SK-N-SH (cell line): ENCODE measurements around the gene ZNRF1. TPM values are rescaled to one million over a fixed set of nuclear protein-coding genes. Genes with fewer than 3 reads are reported as not detected.

Source experiments
- CTCF ChIA-PET: fragments of 300-600, 350-600 bp; formaldehyde crosslinking; extraction: SDS; loops from one replicate; lab custom pipeline; 2021; lab: Yijun Ruan, JAX
- POLR2A ChIA-PET: fragments of 350-600 bp; sonication (Branson Sonifier 250); formaldehyde crosslinking; extraction: SDS; loops from one replicate; lab custom pipeline; 2020; ENCODE audit warnings: antibody characterized with exemption, inconsistent platforms; lab: Yijun Ruan, JAX
- DNase-seq: peaks from one replicate; pipeline ENCODE4 v3.0.0; 2012
- H2AFZ ChIP-seq: fragments of 200-600 bp; sonication (generic); 2 replicates; pipeline ENCODE4 v1.8.1; 2016; ENCODE audit warnings: antibody characterized with exemption, mild to moderate bottlenecking, low read depth
- H3F3A ChIP-seq: fragments of 200-600 bp; sonication (generic); replicated peaks from 2 replicates; pipeline ENCODE3; 2016; ENCODE audit warnings: antibody characterized with exemption, mild to moderate bottlenecking; ENCODE audit not compliant: insufficient read depth
- H3K27ac ChIP-seq, 2 experiments: fragments of 200-500 bp in 1 of 2; fragments of 200-600 bp in 1 of 2; sonication (Bioruptor generic) in 1 of 2; sonication (generic), shearing (Covaris generic) in 1 of 2; 2 replicates each; pipeline versions ENCODE4 v1.5.1 to v1.6.1; 2014 to 2016; ENCODE audit warnings: low read depth in 2 of 2, inconsistent platforms in 1 of 2, low read length in 1 of 2, mild to moderate bottlenecking in 1 of 2, mixed read lengths in 1 of 2
- H3K27me3 ChIP-seq: fragments of 200-600 bp; sonication (generic), shearing (Covaris generic); 2 replicates; pipeline ENCODE4 v1.6.1; 2016; ENCODE audit warnings: mixed run types; ENCODE audit not compliant: insufficient read depth
- H3K36me3 ChIP-seq, 2 experiments: fragments of 200-500 bp in 1 of 2; fragments of 200-600 bp in 1 of 2; sonication (Bioruptor generic) in 1 of 2; sonication (generic) in 1 of 2; replicated peaks in 1 of 2; 2 replicates each; pipeline versions ENCODE3 to v1.5.1; 2014 to 2016; ENCODE audit warnings: low read length in 1 of 2, mild to moderate bottlenecking in 1 of 2; ENCODE audit not compliant: insufficient read depth in 2 of 2, control insufficient read depth in 1 of 2
- H3K4me1 ChIP-seq, 2 experiments: fragments of 200-500 bp in 1 of 2; fragments of 200-600 bp in 1 of 2; sonication (Bioruptor generic) in 1 of 2; sonication (generic), shearing (Covaris generic) in 1 of 2; 2 replicates each; pipeline versions ENCODE4 v1.5.1 to v1.6.1; 2014 to 2016; ENCODE audit warnings: low read depth in 1 of 2, low read length in 1 of 2, mixed run types in 1 of 2; ENCODE audit not compliant: insufficient read depth in 2 of 2, control insufficient read depth in 1 of 2
- H3K4me2 ChIP-seq: fragments of 200-600 bp; sonication (generic), shearing (Covaris generic); 2 replicates; pipeline ENCODE4 v1.6.1; 2017; ENCODE audit warnings: mixed run types
- H3K4me3 ChIP-seq, 2 experiments: fragments of 200-500 bp in 1 of 2; fragments of 200-600 bp in 1 of 2; sonication (Bioruptor generic) in 1 of 2; sonication (generic), shearing (Covaris generic) in 1 of 2; 2 replicates each; pipeline versions ENCODE4 v1.5.1 to v1.8.1; 2014 to 2016; ENCODE audit warnings: low read depth in 2 of 2, inconsistent platforms in 1 of 2, low read length in 1 of 2, mild to moderate bottlenecking in 1 of 2, mixed read lengths in 1 of 2, moderate library complexity in 1 of 2
- H3K79me2 ChIP-seq: fragments of 200-600 bp; sonication (generic); 2 replicates; pipeline ENCODE4 v1.8.1; 2017; ENCODE audit warnings: mild to moderate bottlenecking; ENCODE audit not compliant: insufficient read depth
- H3K9ac ChIP-seq: fragments of 200-600 bp; sonication (generic); 2 replicates; pipeline ENCODE4 v1.6.1; 2017; ENCODE audit warnings: mixed run types
- H3K9me2 ChIP-seq: fragments of 200-600 bp; sonication (generic); 2 replicates; pipeline ENCODE4 v1.6.1; 2017; ENCODE audit warnings: mixed run types
- H3K9me3 ChIP-seq: fragments of 200-600 bp; sonication (generic); 2 replicates; pipeline ENCODE4 v1.6.1; 2017; ENCODE audit warnings: mixed run types, mild to moderate bottlenecking, moderate library complexity
- H4K20me1 ChIP-seq: fragments of 200-600 bp; sonication (generic); 2 replicates; pipeline ENCODE4 v1.6.1; 2017; ENCODE audit warnings: mild to moderate bottlenecking, mixed run types; ENCODE audit not compliant: insufficient read depth
- CHD2 ChIP-seq: fragments of 150-350 bp; IDR thresholded peaks from 2 replicates; pipeline ENCODE4 v1.6.1; 2018; ENCODE audit warnings: low read length; ENCODE audit not compliant: partially characterized antibody
- CTCF ChIP-seq: fragments of 200-600 bp; sonication (generic); IDR thresholded peaks from 2 replicates; pipeline ENCODE4 v1.6.1; 2017; ENCODE audit warnings: antibody characterized with exemption, mild to moderate bottlenecking, moderate library complexity
- EP300 ChIP-seq, 2 experiments: IDR thresholded peaks; 2 replicates each; pipeline versions ENCODE4 v1.4.0 to v1.6.1; 2012; ENCODE audit warnings: borderline replicate concordance in 1 of 2, low read depth in 1 of 2, low read length in 1 of 2
- EZH2phosphoT487 ChIP-seq: fragments of 200-600 bp; sonication (generic); IDR thresholded peaks from 2 replicates; pipeline ENCODE4 v1.6.1; 2017; ENCODE audit warnings: low read depth, mixed run types, mild to moderate bottlenecking, antibody characterized with exemption, moderate library complexity, borderline replicate concordance
- FOXJ3 ChIP-seq: sonication (generic); formaldehyde crosslinking; IDR thresholded peaks from 2 replicates; pipeline ENCODE4 v1.5.1; 2020; ENCODE audit warnings: mild to moderate bottlenecking, missing genetic modification reagents
- FOXM1 ChIP-seq: IDR thresholded peaks from 2 replicates; pipeline ENCODE4 v1.4.0; 2012; ENCODE audit warnings: low read depth, mild to moderate bottlenecking
- GABPA ChIP-seq: IDR thresholded peaks from 2 replicates; pipeline ENCODE4 v1.4.0; 2012; ENCODE audit warnings: low read depth, mild to moderate bottlenecking
- GATA2 ChIP-seq: sonication (generic); formaldehyde crosslinking; IDR thresholded peaks from 2 replicates; pipeline ENCODE4 v1.5.0; 2020; ENCODE audit warnings: mild to moderate bottlenecking, missing genetic modification reagents
- JUND ChIP-seq: IDR thresholded peaks from 2 replicates; pipeline ENCODE4 v1.4.0; 2012
- MAX ChIP-seq: IDR thresholded peaks from 2 replicates; pipeline ENCODE4 v1.4.0; 2012; ENCODE audit warnings: low read depth
- NFIC ChIP-seq: IDR thresholded peaks from 2 replicates; pipeline ENCODE4 v1.4.0; 2012; ENCODE audit warnings: borderline replicate concordance
- RCOR1 ChIP-seq: fragments of 150-350 bp; IDR thresholded peaks from 2 replicates; pipeline ENCODE4 v1.6.1; 2017; ENCODE audit warnings: antibody characterized with exemption, low read length
- RFX5 ChIP-seq: IDR thresholded peaks from 2 replicates; pipeline ENCODE4 v1.6.1; 2012; ENCODE audit warnings: mild to moderate bottlenecking, improper control_type of control experiment, low read length
- RXRA ChIP-seq: IDR thresholded peaks from 2 replicates; pipeline ENCODE4 v1.4.0; 2012; ENCODE audit warnings: low read depth, mild to moderate bottlenecking, borderline replicate concordance
- SIN3A ChIP-seq: IDR thresholded peaks from 2 replicates; pipeline ENCODE4 v1.6.1; 2012; ENCODE audit warnings: low read depth, mild to moderate bottlenecking, low read length, moderate library complexity, borderline replicate concordance
- TCF12 ChIP-seq: IDR thresholded peaks from 2 replicates; pipeline ENCODE4 v1.4.0; 2012
- YY1 ChIP-seq: IDR thresholded peaks from 2 replicates; pipeline ENCODE4 v1.4.0; 2012; ENCODE audit warnings: low read depth, mild to moderate bottlenecking
- WGBS: methylation state at CpG from one replicate; pipeline ENCODE4 v1.1.6; 2017; ENCODE audit warnings: low lambda C conversion rate; 5-methylcytosine and 5-hydroxymethylcytosine counted together
- polyA plus RNA-seq, 3 experiments: library from polyadenylated mRNA; depleted of rRNA; stranded (reverse); fragments of >200 nt; gene quantifications; 2 replicates each; pipeline ENCODE4 v1.2.3, GENCODE V29; 2012
- TF ChIP-seq, protein P1 (sequence below): fragments of 150-350 bp; IDR thresholded peaks from 2 replicates; pipeline ENCODE4 v1.6.1; 2017; ENCODE audit warnings: antibody characterized with exemption, low read length, low read depth, borderline replicate concordance

ZNRF1 gene
- polyA plus RNA-seq, 1 of the 3 experiments (the other 2 are of a cell fraction): 23.7 TPM

GRCh38 chr16:75109732-75110243 lies 111.0 kb downstream of the ZNRF1 start:
- no peaks in the 10 kb centered on the region for H3K27me3 ChIP-seq
- DNase-seq: no peak
- no peak overlapping the region; a peak in 2 of 4 replicates for H3K4me3 ChIP-seq
- no peak for TF ChIP-seq JUND
- no peak for TF ChIP-seq RCOR1
- no peak for TF ChIP-seq YY1
- no peak for TF ChIP-seq GABPA
- TF ChIP-seq FOXM1: no peak
- no peak for TF ChIP-seq FOXJ3 (CRISPR knock-in tag)
- no peak for TF ChIP-seq EP300 (IDR thresholded peaks at IDR 0.05; ENCODE audit: borderline replicate concordance in 1 of 2, low read depth in 1 of 2, low read length in 1 of 2)
- TF ChIP-seq, protein P1, sequence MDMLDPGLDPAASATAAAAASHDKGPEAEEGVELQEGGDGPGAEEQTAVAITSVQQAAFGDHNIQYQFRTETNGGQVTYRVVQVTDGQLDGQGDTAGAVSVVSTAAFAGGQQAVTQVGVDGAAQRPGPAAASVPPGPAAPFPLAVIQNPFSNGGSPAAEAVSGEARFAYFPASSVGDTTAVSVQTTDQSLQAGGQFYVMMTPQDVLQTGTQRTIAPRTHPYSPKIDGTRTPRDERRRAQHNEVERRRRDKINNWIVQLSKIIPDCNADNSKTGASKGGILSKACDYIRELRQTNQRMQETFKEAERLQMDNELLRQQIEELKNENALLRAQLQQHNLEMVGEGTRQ: no peak
- TF ChIP-seq CTCF: no peak
- no peak for TF ChIP-seq MAX
- TF ChIP-seq NFIC: no peak
- no peak for TF ChIP-seq RXRA
- no peak for TF ChIP-seq TCF12
- TF ChIP-seq GATA2 (CRISPR knock-in tag): no peak
- no peak for TF ChIP-seq RFX5
- no peak for TF ChIP-seq CHD2
- no peak for TF ChIP-seq SIN3A
- no peak for TF ChIP-seq EZH2phosphoT487
- H3K9me3 ChIP-seq: no peaks in the 10 kb centered on the region
- H3F3A ChIP-seq: peaks cover 25% of the 10 kb centered on the region
- peaks cover 41 to 61% of the 10 kb centered on the region in 2 experiments; a peak in 3 of 4 replicates for H3K4me1 ChIP-seq
- no peaks in the 10 kb centered on the region for H3K79me2 ChIP-seq
- no peaks in the 10 kb centered on the region for H3K9me2 ChIP-seq
- H3K4me2 ChIP-seq: peak overlapping the region; percentile 74
- no peaks in the 10 kb centered on the region for H4K20me1 ChIP-seq
- CTCF ChIA-PET: interaction anchor here (0.6 to 8.5 kb wide), 12 partner anchors 10 to 334 kb away, joined by 3 to 182 read pairs (median 8); partner anchors contain the start of gene ZNRF1
- peak overlapping the region; percentile 48; the same call in 1 of the 2 replicates for H3K9ac ChIP-seq
- no peaks in the 10 kb centered on the region for H3K36me3 ChIP-seq
- no peak overlapping the region for H2AFZ ChIP-seq
- H3K27ac ChIP-seq: peak overlapping the region; percentile 73 to 86
- POLR2A ChIA-PET: interaction anchor here (2.3 kb wide), 1 partner anchor 111 kb away, joined by 12 read pairs; the partner anchor contains the start of gene ZNRF1
- WGBS: no CpG with 5 or more reads among the region's 10 CpGs
